ENCODE data around the gene PIK3C2B.

The PIK3C2B gene

GRCh38 chr1:204459706-204460105 lies 34.9 kb downstream of the PIK3C2B start:
- DNase-seq (ENCODE audit: low spot score) = no peak

- DNase-seq (ENCODE audit: low spot score) = no peak
These were observed 36.9 kb downstream of the PIK3C2B start for GRCh38 chr1:204457666-204458065.

- DNase-seq (ENCODE audit: low spot score) = no peak
These were observed 37.7 kb downstream of the PIK3C2B start for GRCh38 chr1:204456826-204457442.

GRCh38 chr1:204455831-204456145 lies 38.8 kb downstream of the PIK3C2B start:
- no peak for DNase-seq (ENCODE audit: low spot score)

GRCh38 chr1:204455063-204455830 lies 39.4 kb downstream of the PIK3C2B start:
- no peak for DNase-seq (ENCODE audit: low spot score)

- no peak for DNase-seq (ENCODE audit: low spot score)
These were observed 40.1 kb downstream of the PIK3C2B start for GRCh38 chr1:204454476-204454875.

- DNase-seq (ENCODE audit: low spot score) = peak; percentile 70
These were observed 41.3 kb downstream of the PIK3C2B start for GRCh38 chr1:204453141-204453772.

- no peak for DNase-seq (ENCODE audit: low spot score)
These were observed 43.1 kb downstream of the PIK3C2B start for GRCh38 chr1:204451352-204452124.

GRCh38 chr1:204450461-204451257 lies 43.9 kb downstream of the PIK3C2B start:
- DNase-seq (ENCODE audit: low spot score) = no peak

GRCh38 chr1:204449678-204450280 lies 44.8 kb downstream of the PIK3C2B start:
- no peak for DNase-seq (ENCODE audit: low spot score)

- no peak for DNase-seq (ENCODE audit: low spot score)
These were observed 45.5 kb downstream of the PIK3C2B start for GRCh38 chr1:204448991-204449677.

GRCh38 chr1:204448344-204448964 lies 46.2 kb downstream of the PIK3C2B start:
- DNase-seq (ENCODE audit: low spot score) = no peak

- no peak for DNase-seq (ENCODE audit: low spot score)
These were observed 46.9 kb downstream of the PIK3C2B start for GRCh38 chr1:204447736-204448135.

- no peak for DNase-seq (ENCODE audit: low spot score)
These were observed 47.4 kb downstream of the PIK3C2B start for GRCh38 chr1:204447190-204447589.

- peak; percentile 67 for DNase-seq (ENCODE audit: low spot score)
These were observed 48.0 kb downstream of the PIK3C2B start for GRCh38 chr1:204446413-204447111.

- no peak for DNase-seq (ENCODE audit: low spot score)
These were observed 48.7 kb downstream of the PIK3C2B start for GRCh38 chr1:204445860-204446412.
